Measurements from ENCODE around the gene NAGPA.
A peak's percentile ranks its signal among the peaks of the same experiment; 100 is the strongest.

NAGPA gene

GRCh38 chr16:5001986-5002385 is 31.7 kb downstream of the NAGPA start:
- Mint-ChIP-seq H3K4me3 (no peak overlapping the region), H3K27me3 (ENCODE audit: low read depth, poor library complexity) (peaks cover 23% of the 10 kb centered on the region), H3K4me1 (peaks cover 19% of the 10 kb centered on the region), H3K9me3 (no peaks in the 10 kb centered on the region), H3K36me3 (ENCODE audit: low read depth) (no peaks in the 10 kb centered on the region), H3K27ac (no peak overlapping the region)
- DNase-seq = no peak
- no peak for TF ChIP-seq CTCF (IDR thresholded peaks at IDR 0.05)

GRCh38 chr16:5001571-5001970 is 32.2 kb downstream of the NAGPA start:
- no peak for TF ChIP-seq CTCF (IDR thresholded peaks at IDR 0.05)
- Mint-ChIP-seq H3K4me3 (no peak overlapping the region), H3K36me3 (ENCODE audit: low read depth) (no peaks in the 10 kb centered on the region), H3K27ac (peak overlapping the region; percentile 69), H3K27me3 (ENCODE audit: low read depth, poor library complexity) (peaks cover 23% of the 10 kb centered on the region), H3K4me1 (peaks cover 15% of the 10 kb centered on the region), H3K9me3 (no peaks in the 10 kb centered on the region)
- DNase-seq = no peak

GRCh38 chr16:5000573-5001001 is 33.1 kb downstream of the NAGPA start:
- peaks cover 23% of the 10 kb centered on the region for H3K27me3 Mint-ChIP-seq (ENCODE audit: low read depth, poor library complexity)
- peaks cover 5% of the 10 kb centered on the region for H3K4me1 Mint-ChIP-seq
- no peak for TF ChIP-seq CTCF (IDR thresholded peaks at IDR 0.05)
- no peak overlapping the region for H3K27ac Mint-ChIP-seq
- H3K4me3 Mint-ChIP-seq = no peak overlapping the region
- no peaks in the 10 kb centered on the region for H3K36me3 Mint-ChIP-seq (ENCODE audit: low read depth)
- no peak for DNase-seq
- no peaks in the 10 kb centered on the region for H3K9me3 Mint-ChIP-seq

- H3K36me3 Mint-ChIP-seq (ENCODE audit: low read depth) = no peaks in the 10 kb centered on the region
- no peak overlapping the region for H3K27ac Mint-ChIP-seq
- peaks cover 11% of the 10 kb centered on the region for H3K27me3 Mint-ChIP-seq (ENCODE audit: low read depth, poor library complexity)
- no peak for DNase-seq
- H3K4me3 Mint-ChIP-seq = no peak overlapping the region
- H3K9me3 Mint-ChIP-seq = no peaks in the 10 kb centered on the region
- TF ChIP-seq CTCF (IDR thresholded peaks at IDR 0.05) = no peak
- no peaks in the 10 kb centered on the region for H3K4me1 Mint-ChIP-seq
These were observed 38.9 kb downstream of the NAGPA start for GRCh38 chr16:4994719-4995434.

GRCh38 chr16:4991754-4992153 is 42.0 kb downstream of the NAGPA start:
- Mint-ChIP-seq H3K27ac (no peak overlapping the region), H3K4me1 (no peaks in the 10 kb centered on the region), H3K27me3 (ENCODE audit: low read depth, poor library complexity) (peaks cover 36% of the 10 kb centered on the region), H3K4me3 (no peak overlapping the region), H3K9me3 (peaks cover 7% of the 10 kb centered on the region), H3K36me3 (ENCODE audit: low read depth) (no peaks in the 10 kb centered on the region)
- no peak for TF ChIP-seq CTCF (IDR thresholded peaks at IDR 0.05)
- DNase-seq = no peak

- DNase-seq = no peak
- H3K27ac Mint-ChIP-seq = no peak overlapping the region
- H3K4me3 Mint-ChIP-seq = no peak overlapping the region
- no peaks in the 10 kb centered on the region for H3K36me3 Mint-ChIP-seq (ENCODE audit: low read depth)
- TF ChIP-seq CTCF (IDR thresholded peaks at IDR 0.05) = no peak
- peaks cover 49% of the 10 kb centered on the region for H3K27me3 Mint-ChIP-seq (ENCODE audit: low read depth, poor library complexity)
- no peaks in the 10 kb centered on the region for H3K4me1 Mint-ChIP-seq
- peaks cover 7% of the 10 kb centered on the region for H3K9me3 Mint-ChIP-seq
These were observed 43.3 kb downstream of the NAGPA start for GRCh38 chr16:4990415-4990814.

Measured in nephron progenitor cell (in vitro differentiated cells).